A549 (cell line): Measurements from ENCODE around the gene MRPL11.
"Not testable (repeated sequence)": the region's sequence is repeated elsewhere in the genome, so short reads cannot be mapped to it uniquely, and the experiment has no call there.

Experiments
- CBX8 ChIP-seq: fragments of 200-600 bp; sonication (generic); IDR thresholded peaks from 2 replicates; pipeline ENCODE4 v1.6.1; 2016
- CHD2 ChIP-seq: fragments of 150-350 bp; IDR thresholded peaks from 2 replicates; pipeline ENCODE4 v1.6.1; 2014; ENCODE audit warnings: low read length; ENCODE audit not compliant: partially characterized antibody
- EHMT2 ChIP-seq: fragments of 200-600 bp; sonication (generic); IDR thresholded peaks from 2 replicates; pipeline ENCODE4 v1.6.1; 2016; ENCODE audit warnings: antibody characterized with exemption, low read depth, mild to moderate bottlenecking, moderate library complexity
- ESRRA ChIP-seq: fragments of 150-350 bp; IDR thresholded peaks from 2 replicates; pipeline ENCODE4 v1.6.1; 2014; ENCODE audit warnings: mild to moderate bottlenecking, low read length, borderline replicate concordance
- MAZ ChIP-seq: fragments of 150-350 bp; IDR thresholded peaks from 2 replicates; pipeline ENCODE4 v1.6.1; 2014; ENCODE audit warnings: antibody characterized with exemption, low read depth, low read length, borderline replicate concordance
- POLR2A ChIP-seq: IDR thresholded peaks from 2 replicates; pipeline ENCODE4 v1.6.1; 2012; ENCODE audit warnings: mild to moderate bottlenecking, low read length
- RAD21 ChIP-seq, 2 experiments: fragments of >200 bp in 1 of 2; sonication (Bioruptor Twin) in 1 of 2; formaldehyde crosslinking in 1 of 2; IDR thresholded peaks in 1 of 2; conservative IDR thresholded peaks in 1 of 2; 2 replicates in 1 of 2; 3 replicates in 1 of 2; pipeline ENCODE4 v1.6.1; 2012 to 2018; ENCODE audit warnings: inconsistent platforms in 1 of 2
- TP53 ChIP-seq: fragments of 250-450 bp; sonication (Bioruptor Pico); IDR thresholded peaks from 2 replicates; pipeline ENCODE4 v1.5.0; 2021; ENCODE audit warnings: mild to moderate bottlenecking, moderate library complexity
- ZFP36 ChIP-seq: fragments of 450-650 bp; IDR thresholded peaks from 2 replicates; pipeline ENCODE4 v1.6.1; 2014; ENCODE audit warnings: borderline replicate concordance; ENCODE audit not compliant: partially characterized antibody
- TF ChIP-seq, protein P1 (sequence below): fragments of >200 bp; sonication (Bioruptor Twin); formaldehyde crosslinking; IDR thresholded peaks from 3 replicates; pipeline ENCODE4 v1.5.1; 2016
- TF ChIP-seq, protein P2 (sequence below): IDR thresholded peaks from 2 replicates; pipeline ENCODE4 v1.6.1; 2012

DNA sequence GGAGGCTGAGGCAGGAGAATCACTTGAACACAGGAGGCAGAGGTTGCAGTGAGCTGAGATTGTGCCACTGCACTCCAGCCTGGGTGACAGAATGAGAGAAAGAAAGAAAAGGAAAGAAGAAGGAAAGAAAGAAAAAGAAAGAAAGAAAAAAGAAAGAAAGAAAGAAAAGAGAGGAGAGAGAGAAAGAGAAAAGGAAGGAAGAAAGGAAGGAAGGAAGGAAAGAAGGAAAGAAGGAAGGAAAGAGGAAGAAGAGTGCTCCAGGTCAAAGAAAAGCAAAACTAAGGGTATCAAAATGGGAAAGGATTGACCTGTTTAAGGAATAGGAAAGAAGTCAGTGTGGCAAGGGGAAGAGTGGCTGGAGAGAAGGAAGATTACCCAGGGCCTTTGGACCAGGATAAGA is 7.4 kb downstream of the MRPL11 start:
- TF ChIP-seq ESRRA; TP53 (CRISPR knock-in tag); CHD2; CBX8; EHMT2; ZFP36; MAZ; POLR2A; RAD21 (conservative IDR thresholded peaks at IDR 0.05 in 1 of 2, IDR thresholded peaks at IDR 0.05 in 1 of 2): not testable (repeated sequence)
- TF ChIP-seq, protein P1, sequence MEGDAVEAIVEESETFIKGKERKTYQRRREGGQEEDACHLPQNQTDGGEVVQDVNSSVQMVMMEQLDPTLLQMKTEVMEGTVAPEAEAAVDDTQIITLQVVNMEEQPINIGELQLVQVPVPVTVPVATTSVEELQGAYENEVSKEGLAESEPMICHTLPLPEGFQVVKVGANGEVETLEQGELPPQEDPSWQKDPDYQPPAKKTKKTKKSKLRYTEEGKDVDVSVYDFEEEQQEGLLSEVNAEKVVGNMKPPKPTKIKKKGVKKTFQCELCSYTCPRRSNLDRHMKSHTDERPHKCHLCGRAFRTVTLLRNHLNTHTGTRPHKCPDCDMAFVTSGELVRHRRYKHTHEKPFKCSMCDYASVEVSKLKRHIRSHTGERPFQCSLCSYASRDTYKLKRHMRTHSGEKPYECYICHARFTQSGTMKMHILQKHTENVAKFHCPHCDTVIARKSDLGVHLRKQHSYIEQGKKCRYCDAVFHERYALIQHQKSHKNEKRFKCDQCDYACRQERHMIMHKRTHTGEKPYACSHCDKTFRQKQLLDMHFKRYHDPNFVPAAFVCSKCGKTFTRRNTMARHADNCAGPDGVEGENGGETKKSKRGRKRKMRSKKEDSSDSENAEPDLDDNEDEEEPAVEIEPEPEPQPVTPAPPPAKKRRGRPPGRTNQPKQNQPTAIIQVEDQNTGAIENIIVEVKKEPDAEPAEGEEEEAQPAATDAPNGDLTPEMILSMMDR = not testable (repeated sequence)
- TF ChIP-seq, protein P2, sequence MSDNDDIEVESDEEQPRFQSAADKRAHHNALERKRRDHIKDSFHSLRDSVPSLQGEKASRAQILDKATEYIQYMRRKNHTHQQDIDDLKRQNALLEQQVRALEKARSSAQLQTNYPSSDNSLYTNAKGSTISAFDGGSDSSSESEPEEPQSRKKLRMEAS = not testable (repeated sequence)
